Neural progenitor cell (in vitro differentiated cells): ENCODE data around the gene RNF212.

ENCODE experiments used
- EZH2 ChIP-seq: fragments of 200-600 bp; sonication (generic); IDR thresholded peaks from 2 replicates; pipeline ENCODE4 v1.6.1; 2017; ENCODE audit warnings: antibody characterized with exemption, mild to moderate bottlenecking, moderate library complexity
- EZH2phosphoT487 ChIP-seq: fragments of 200-600 bp; sonication (generic); IDR thresholded peaks from 2 replicates; pipeline ENCODE4 v1.6.1; 2017; ENCODE audit warnings: antibody characterized with exemption
- TF ChIP-seq, protein P1 (sequence below): fragments of 200-600 bp; sonication (generic); IDR thresholded peaks from 2 replicates; pipeline ENCODE4 v1.5.1; 2017; ENCODE audit warnings: antibody characterized with exemption, mild to moderate bottlenecking

DNA sequence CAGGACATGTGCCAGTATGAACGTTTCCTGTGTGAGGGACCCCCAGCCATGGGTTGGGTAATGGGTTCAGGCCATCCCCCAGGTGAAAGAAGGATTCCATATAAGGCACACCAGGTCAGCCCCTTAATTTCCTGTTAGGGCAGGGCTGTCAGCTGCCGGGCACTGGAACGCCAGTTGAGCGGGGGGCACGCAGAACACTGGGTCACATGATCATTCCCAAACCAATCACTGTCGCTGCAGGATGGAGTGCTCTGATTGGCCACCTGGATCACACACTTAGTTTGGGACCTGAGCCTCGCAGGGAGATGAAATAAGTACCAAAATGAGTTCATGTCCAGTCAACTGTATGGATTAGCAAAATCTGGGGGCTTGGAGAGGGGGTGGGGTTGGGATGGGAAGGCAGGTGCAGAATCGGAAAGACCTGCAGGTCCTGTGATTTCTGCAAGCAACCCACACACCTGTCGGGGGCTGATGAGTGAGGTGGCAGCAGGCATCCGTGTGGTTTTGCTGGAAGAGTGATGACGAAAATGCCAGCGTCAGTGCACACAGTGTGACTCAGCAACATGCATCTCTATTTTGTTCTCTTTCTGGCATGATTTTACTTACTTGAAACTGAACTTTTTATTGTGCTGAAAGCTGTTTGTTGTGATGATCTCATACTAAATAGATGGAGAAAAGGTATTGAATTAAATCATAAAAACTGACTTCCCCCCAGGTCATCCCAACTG lies 32.2 kb downstream of the RNF212 start:
- TF ChIP-seq, protein P1, sequence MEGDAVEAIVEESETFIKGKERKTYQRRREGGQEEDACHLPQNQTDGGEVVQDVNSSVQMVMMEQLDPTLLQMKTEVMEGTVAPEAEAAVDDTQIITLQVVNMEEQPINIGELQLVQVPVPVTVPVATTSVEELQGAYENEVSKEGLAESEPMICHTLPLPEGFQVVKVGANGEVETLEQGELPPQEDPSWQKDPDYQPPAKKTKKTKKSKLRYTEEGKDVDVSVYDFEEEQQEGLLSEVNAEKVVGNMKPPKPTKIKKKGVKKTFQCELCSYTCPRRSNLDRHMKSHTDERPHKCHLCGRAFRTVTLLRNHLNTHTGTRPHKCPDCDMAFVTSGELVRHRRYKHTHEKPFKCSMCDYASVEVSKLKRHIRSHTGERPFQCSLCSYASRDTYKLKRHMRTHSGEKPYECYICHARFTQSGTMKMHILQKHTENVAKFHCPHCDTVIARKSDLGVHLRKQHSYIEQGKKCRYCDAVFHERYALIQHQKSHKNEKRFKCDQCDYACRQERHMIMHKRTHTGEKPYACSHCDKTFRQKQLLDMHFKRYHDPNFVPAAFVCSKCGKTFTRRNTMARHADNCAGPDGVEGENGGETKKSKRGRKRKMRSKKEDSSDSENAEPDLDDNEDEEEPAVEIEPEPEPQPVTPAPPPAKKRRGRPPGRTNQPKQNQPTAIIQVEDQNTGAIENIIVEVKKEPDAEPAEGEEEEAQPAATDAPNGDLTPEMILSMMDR: no peak
- TF ChIP-seq EZH2: no peak
- no peak for TF ChIP-seq EZH2phosphoT487
